GM12878 (cell line): ENCODE data around the gene POU5F2. TPM values are rescaled to one million over a fixed set of nuclear protein-coding genes. Genes with fewer than 3 reads are reported as not detected.

Source experiments
- ATAC-seq: fragments of 200-7000 bp; cut with Tn5 transposase; 3 replicates; pipeline ENCODE4 v1.9.1; 2020; ENCODE audit warnings: mild to moderate bottlenecking, moderate library complexity
- BruUV-seq: library from RNA; stranded (reverse); fragments of 400-500 nt; replicated peaks from 2 replicates; lab custom pipeline; 2021; lab: Mats Ljungman, UMichigan
- CTCF ChIA-PET: fragments of 300-600 bp; sonication (Branson Sonifier 250); formaldehyde crosslinking; extraction: SDS; loops from one replicate; lab custom pipeline; 2021; ENCODE audit warnings: inconsistent platforms; lab: Yijun Ruan, JAX
- POLR2A ChIA-PET: fragments of 350-600 bp; formaldehyde crosslinking; extraction: SDS; loops from one replicate; lab custom pipeline; 2021; ENCODE audit warnings: inconsistent platforms; lab: Charles Lee
- RAD21 ChIA-PET: fragments of 300-600 bp; sonication (Branson Sonifier 250); formaldehyde crosslinking; loops from one replicate; lab custom pipeline; 2023; ENCODE audit warnings: antibody characterized with exemption; ENCODE audit not compliant: unreplicated experiment; lab: Charles Lee
- SMC1A ChIA-PET: fragments of 300-600 bp; sonication (Branson Sonifier 250); formaldehyde crosslinking; loops from one replicate; lab custom pipeline; 2023; ENCODE audit not compliant: unreplicated experiment, uncharacterized antibody; lab: Charles Lee
- DNase-seq: peaks from one replicate; pipeline ENCODE4 v3.0.0-alpha.2; 2011; ENCODE audit warnings: low read depth, low spot score
- FAIRE-seq: peaks from 3 replicates; lab custom pipeline; 2011; peaks lifted over from hg19 to GRCh38; lab: Jason Lieb, UNC
- H2AFZ ChIP-seq: 2 replicates; pipeline ENCODE4 v1.6.0; 2011; ENCODE audit warnings: low read depth, low read length, control low read depth; ENCODE audit not compliant: control insufficient read depth
- H3K27ac ChIP-seq: 2 replicates; pipeline ENCODE4 v1.5.1; 2011; ENCODE audit warnings: control low read depth; ENCODE audit not compliant: control insufficient read depth, insufficient read depth
- H3K27me3 ChIP-seq, 2 experiments: replicated peaks in 1 of 2; 2 replicates each; pipeline versions ENCODE4 v1.6.0 to v1.6.1; 2011; ENCODE audit warnings: low read length in 1 of 2; ENCODE audit not compliant: control insufficient read depth in 2 of 2, insufficient read depth in 2 of 2
- H3K36me3 ChIP-seq, 2 experiments: 2 replicates each; pipeline ENCODE4 v1.5.1; 2011; ENCODE audit warnings: low read length in 1 of 2; ENCODE audit not compliant: control insufficient read depth in 2 of 2, insufficient read depth in 2 of 2
- H3K4me1 ChIP-seq: 2 replicates; pipeline ENCODE4 v1.6.1; 2011; ENCODE audit warnings: mild to moderate bottlenecking, low read length, moderate library complexity, mixed read lengths; ENCODE audit not compliant: control insufficient read depth, insufficient read depth
- H3K4me2 ChIP-seq: 2 replicates; pipeline ENCODE4 v1.6.0; 2011; ENCODE audit warnings: control low read depth; ENCODE audit not compliant: control insufficient read depth, insufficient read depth
- H3K4me3 ChIP-seq: fragments of 200-600 bp; sonication (generic); 2 replicates; pipeline ENCODE4 v1.5.1; 2016
- H3K79me2 ChIP-seq: 2 replicates; pipeline ENCODE4 v1.6.0; 2011; ENCODE audit warnings: low read length; ENCODE audit not compliant: control insufficient read depth, insufficient read depth
- H3K9ac ChIP-seq: 2 replicates; pipeline ENCODE4 v1.8.0; 2011; ENCODE audit warnings: low read length, control low read depth, mixed read lengths; ENCODE audit not compliant: control insufficient read depth, insufficient read depth
- H3K9me3 ChIP-seq: replicated peaks from 3 replicates; pipeline ENCODE4 v1.5.1; 2011; ENCODE audit warnings: mild to moderate bottlenecking, low read length; ENCODE audit not compliant: control insufficient read depth, insufficient read depth
- H4K20me1 ChIP-seq: 2 replicates; pipeline ENCODE4 v1.6.0; 2011; ENCODE audit not compliant: control insufficient read depth, insufficient read depth
- BHLHE40 ChIP-seq, 2 experiments: fragments of 450-650 bp in 1 of 2; IDR thresholded peaks; 2 replicates each; pipeline ENCODE4 v1.6.1; 2011 to 2017; ENCODE audit warnings: low read depth in 2 of 2, borderline replicate concordance in 1 of 2, improper control_type of control experiment in 1 of 2, low read length in 1 of 2, mild to moderate bottlenecking in 1 of 2
- MXI1 ChIP-seq: fragments of 150-350 bp; IDR thresholded peaks from 2 replicates; pipeline ENCODE4 v1.6.1; 2011; ENCODE audit warnings: low read depth, mild to moderate bottlenecking, inconsistent platforms, low read length, improper control_type of control experiment
- NR2C2 ChIP-seq: IDR thresholded peaks from 2 replicates; pipeline ENCODE4 v1.6.1; 2011; ENCODE audit warnings: borderline replicate concordance, low read depth; ENCODE audit not compliant: control insufficient read depth, insufficient read length
- PAX5 ChIP-seq: IDR thresholded peaks from 2 replicates; pipeline ENCODE4 v1.6.1; 2011; ENCODE audit warnings: low read depth, low read length, borderline replicate concordance
- PML ChIP-seq: IDR thresholded peaks from 2 replicates; pipeline ENCODE4 v1.6.1; 2012; ENCODE audit warnings: low read length, inconsistent platforms
- ZNF687 ChIP-seq: fragments of 450-650 bp; IDR thresholded peaks from 2 replicates; pipeline ENCODE4 v1.6.1; 2017; ENCODE audit warnings: mild to moderate bottlenecking, moderate library complexity
- ZSCAN29 ChIP-seq: fragments of 450-650 bp; IDR thresholded peaks from 2 replicates; pipeline ENCODE4 v1.6.1; 2017; ENCODE audit warnings: mild to moderate bottlenecking, moderate library complexity
- WGBS: methylation state at CpG from one replicate; pipeline ENCODE4 v1.1.6; 2016; ENCODE audit warnings: low lambda C conversion rate; ENCODE audit not compliant: insufficient replicate concordance, insufficient coverage; ENCODE audit errors: missing lambda C conversion rate; 5-methylcytosine and 5-hydroxymethylcytosine counted together
- in situ Hi-C: fragments of 300-500 bp; cut with MboI; formaldehyde crosslinking; loops from 9 replicates; pipeline ENCODE4 v1.14.3; 2018; ENCODE audit warnings: mixed read lengths
- intact Hi-C: fragments of 100-400 bp; cut with micrococcal nuclease; formaldehyde crosslinking; loops from one replicate; pipeline ENCODE4 v1.14.2; 2022; ENCODE audit not compliant: unreplicated experiment
- polyA plus RNA-seq, 11 experiments: library from polyadenylated mRNA; depleted of rRNA in 4 of 11; unstranded in 6 of 11; stranded (reverse) in 5 of 11; fragments of >200 nt; fragmentation: Nextera tagmentation in 4 of 11; fragmentation: Illumina TruSeq in 1 of 11; extraction: Ambion mirVana in 4 of 11; extraction: Trizol in 1 of 11; gene quantifications; 1 replicate in 1 of 11; 2 replicates in 10 of 11; pipeline versions ENCODE4 v1.2.1 to v1.2.3, GENCODE V29; 2011 to 2016; ENCODE audit warnings: inconsistent platforms in 2 of 11, missing spikeins in 2 of 11, low read depth in 1 of 11
- total RNA-seq, 4 experiments: library from RNA; depleted of rRNA in 3 of 4; stranded (reverse); fragments of >200 nt in 3 of 4; fragmentation: Illumina TruSeq in 1 of 4; extraction: Trizol in 1 of 4; gene quantifications; 2 replicates each; pipeline versions ENCODE4 v1.2.1 to v1.2.3, GENCODE V29; 2013 to 2021

Gene POU5F2
- total and polyA plus RNA-seq, 10 of the 15 experiments (the other 5 are each of a cell fraction or from before 2014, with no cell fraction given): under 0.01 to 1.4 (median 0.28) TPM

GRCh38 chr5:93717162-93717561 is 24.2 kb downstream of the POU5F2 start:
- POLR2A ChIA-PET: no interaction called here
- no peak for TF ChIP-seq PAX5
- no peak for TF ChIP-seq BHLHE40 (IDR thresholded peaks at IDR 0.05; ENCODE audit: borderline replicate concordance in 1 of 2, low read depth in 2 of 2, low read length in 1 of 2)
- TF ChIP-seq ZNF687: no peak
- TF ChIP-seq ZSCAN29: no peak
- no peak for TF ChIP-seq PML
- TF ChIP-seq NR2C2: no peak
- TF ChIP-seq MXI1: no peak
- TF ChIP-seq, all 136 proteins: peak for 0
- FAIRE-seq: no peak

More at GRCh38 chr5:93717162-93717561, 24.2 kb downstream of the POU5F2 start:
- DNase-seq: no peak
- 92% methylated on average over 4 of the region's 4 CpGs for WGBS
- no peak overlapping the region for H3K9ac ChIP-seq
- no peaks in the 10 kb centered on the region for H3K36me3 ChIP-seq
- no peaks in the 10 kb centered on the region for H3K27me3 ChIP-seq
- in situ Hi-C loops: no loop called here
- ChIA-PET CTCF (interaction anchor here (0.8 kb wide), 1 partner anchor 84 kb away, joined by 3 read pairs; no protein-coding TSS in a partner anchor), RAD21 (no interaction called here), SMC1A (no interaction called here)
- ATAC-seq: no peak
- H3K4me1 ChIP-seq: no peaks in the 10 kb centered on the region
- H3K27ac ChIP-seq: no peak overlapping the region
- no peak overlapping the region for H3K4me2 ChIP-seq
- H3K4me3 ChIP-seq: no peak overlapping the region
- H2AFZ ChIP-seq: no peak overlapping the region
- BruUV-seq: no TSS peak
- H3K79me2 ChIP-seq: no peaks in the 10 kb centered on the region
- intact Hi-C loops: no loop called here
- no peaks in the 10 kb centered on the region for H4K20me1 ChIP-seq
- no peaks in the 10 kb centered on the region for H3K9me3 ChIP-seq
